K562 (cell line): Measurements from ENCODE around the gene SULT2B1. TPM values are rescaled to one million over a fixed set of nuclear protein-coding genes. Genes with fewer than 3 reads are reported as not detected.

Source experiments
- ATAC-seq: fragments of 200-7000 bp; cut with Tn5 transposase; 3 replicates; pipeline ENCODE4 v1.9.1; 2020; ENCODE audit warnings: moderate library complexity
- BruUV-seq: library from RNA; stranded (reverse); fragments of 400-500 nt; replicated peaks from 2 replicates; lab custom pipeline; 2021; lab: Mats Ljungman, UMichigan
- CTCF ChIA-PET: fragments of 300-600 bp; formaldehyde crosslinking; extraction: SDS; loops from one replicate; lab custom pipeline; 2021; ENCODE audit warnings: low intra/inter-chr PET ratio; lab: Yijun Ruan, JAX
- POLR2A ChIA-PET: fragments of 300-600, 350-650 bp; sonication (Branson Sonifier 250); formaldehyde crosslinking; extraction: SDS; loops from one replicate; lab custom pipeline; 2021; ENCODE audit warnings: antibody characterized with exemption, inconsistent platforms; lab: Yijun Ruan, JAX
- DNase-seq, 4 experiments: peaks; one replicate each; pipeline versions ENCODE4 v3.0.0 to v3.0.0-alpha.2; 2011 to 2018; ENCODE audit warnings: low spot score in 3 of 4, mixed read lengths in 3 of 4; ENCODE audit errors: extremely low read depth in 1 of 4
- FAIRE-seq: peaks from 2 replicates; lab custom pipeline; 2011; peaks lifted over from hg19 to GRCh38; lab: Jason Lieb, UNC
- H2AFZ ChIP-seq: 2 replicates; pipeline ENCODE4 v1.6.0; 2011; ENCODE audit warnings: low read depth, low read length, control low read depth, inconsistent platforms
- H3K27ac ChIP-seq: fragments of 200-600 bp; 3 replicates; pipeline ENCODE4 v1.8.0; 2011; ENCODE audit warnings: low read depth, mild to moderate bottlenecking, control low read depth, inconsistent platforms, low read length, moderate library complexity, mixed read lengths; ENCODE audit errors: extremely low read depth
- H3K27me3 ChIP-seq, 2 experiments: fragments of 300-600 bp in 1 of 2; 2 replicates in 1 of 2; 3 replicates in 1 of 2; pipeline versions ENCODE4 v1.6.0 to v1.8.0; 2011; ENCODE audit warnings: inconsistent platforms in 2 of 2, low read length in 2 of 2, mild to moderate bottlenecking in 1 of 2, mixed read lengths in 1 of 2, moderate library complexity in 1 of 2; ENCODE audit not compliant: control insufficient read depth in 2 of 2, insufficient read depth in 2 of 2
- H3K36me3 ChIP-seq: fragments of 300-600 bp; 3 replicates; pipeline ENCODE4 v1.8.0; 2011; ENCODE audit warnings: mild to moderate bottlenecking, low read length, inconsistent platforms; ENCODE audit not compliant: control insufficient read depth, insufficient read depth
- H3K4me1 ChIP-seq, 2 experiments: fragments of 200-600 bp in 1 of 2; replicated peaks in 1 of 2; 2 replicates in 1 of 2; 3 replicates in 1 of 2; pipeline versions ENCODE4 v1.5.1 to v1.8.0; 2011; ENCODE audit warnings: inconsistent platforms in 2 of 2, low read length in 2 of 2, mild to moderate bottlenecking in 1 of 2, mixed read lengths in 1 of 2, moderate library complexity in 1 of 2; ENCODE audit not compliant: control insufficient read depth in 2 of 2, insufficient read depth in 2 of 2
- H3K4me2 ChIP-seq: 2 replicates; pipeline ENCODE4 v1.6.1; 2011; ENCODE audit warnings: low read length, control low read depth, inconsistent platforms, mixed read lengths; ENCODE audit not compliant: insufficient read depth
- H3K4me3 ChIP-seq: fragments of 200-600 bp; sonication (generic), shearing (Covaris generic); 2 replicates; pipeline ENCODE4 v1.5.1; 2016; ENCODE audit warnings: control low read depth, inconsistent platforms
- H3K79me2 ChIP-seq: fragments of 200-600 bp; 3 replicates; pipeline ENCODE4 v1.8.0; 2011; ENCODE audit warnings: low read length, inconsistent platforms; ENCODE audit not compliant: control insufficient read depth, insufficient read depth
- H3K9ac ChIP-seq, 2 experiments: 2 replicates each; pipeline versions ENCODE4 v1.6.0 to v1.6.1; 2011; ENCODE audit warnings: low read depth in 2 of 2, low read length in 2 of 2, control low read depth in 1 of 2, inconsistent platforms in 1 of 2, mild to moderate bottlenecking in 1 of 2, mixed read lengths in 1 of 2; ENCODE audit not compliant: insufficient read depth in 1 of 2
- H3K9me1 ChIP-seq: one replicate; pipeline ENCODE4 v1.6.0; 2011; ENCODE audit warnings: inconsistent platforms, mild to moderate bottlenecking, low read length, moderate library complexity; ENCODE audit not compliant: control insufficient read depth, insufficient read depth
- H3K9me3 ChIP-seq: replicated peaks from 2 replicates; pipeline ENCODE4 v1.5.1; 2011; ENCODE audit warnings: low read depth, low read length, inconsistent platforms; ENCODE audit not compliant: control insufficient read depth, insufficient read depth
- H4K20me1 ChIP-seq: replicated peaks from 2 replicates; pipeline ENCODE4 v1.6.1; 2011; ENCODE audit warnings: low read length, inconsistent platforms, mixed read lengths; ENCODE audit not compliant: control insufficient read depth, insufficient read depth
- E2F3 ChIP-seq: fragments of 250-450 bp; sonication (Bioruptor Pico); IDR thresholded peaks from 2 replicates; pipeline ENCODE4 v1.4.0; 2020; ENCODE audit warnings: mild to moderate bottlenecking
- FIP1L1 ChIP-seq: fragments of 200-400 bp; formaldehyde crosslinking; IDR thresholded peaks from 2 replicates; pipeline ENCODE4 v1.6.1; 2018; ENCODE audit warnings: mild to moderate bottlenecking, low read depth, low read length; ENCODE audit not compliant: poor library complexity, severe bottlenecking
- POLR2G ChIP-seq: fragments of 200-400 bp; formaldehyde crosslinking; IDR thresholded peaks from 2 replicates; pipeline ENCODE4 v1.6.1; 2017; ENCODE audit warnings: low read depth, mild to moderate bottlenecking, antibody characterized with exemption, low read length, moderate library complexity
- ZNF764 ChIP-seq: fragments of 250-450 bp; sonication (Bioruptor Pico); IDR thresholded peaks from 2 replicates; pipeline ENCODE4 v1.4.0; 2020; ENCODE audit warnings: low read depth, mild to moderate bottlenecking, moderate library complexity
- WGBS: fragments of 100-300 bp; shearing (Covaris generic); methylation state at CpG from one replicate; pipeline ENCODE4 v1.1.6; 2016; ENCODE audit warnings: low coverage, mixed read lengths; ENCODE audit not compliant: insufficient coverage; ENCODE audit errors: missing lambda C conversion rate; 5-methylcytosine and 5-hydroxymethylcytosine counted together
- in situ Hi-C: fragments of 300-500 bp; cut with MboI; formaldehyde crosslinking; loops from 4 replicates; pipeline ENCODE4 v1.15.0; 2018; ENCODE audit warnings: inconsistent platforms, mixed read lengths
- intact Hi-C: fragments of 100-400 bp; cut with micrococcal nuclease; formaldehyde crosslinking; loops from 2 replicates; pipeline ENCODE4 v1.14.2; 2022
- polyA plus RNA-seq, 8 experiments: library from polyadenylated mRNA; depleted of rRNA in 4 of 8; stranded (reverse) in 5 of 8; unstranded in 3 of 8; fragments of >200 nt; fragmentation: Nextera tagmentation in 2 of 8; fragmentation: Illumina TruSeq in 1 of 8; extraction: Ambion mirVana in 2 of 8; extraction: Trizol in 1 of 8; gene quantifications; 2 replicates each; pipeline versions ENCODE4 v1.2.1 to v1.2.3, GENCODE V29; 2011 to 2014; ENCODE audit warnings: inconsistent platforms in 1 of 8, missing spikeins in 1 of 8
- total RNA-seq, 7 experiments: library from RNA; depleted of rRNA in 6 of 7; stranded (reverse); fragments of >200 nt in 6 of 7; fragmentation: Illumina TruSeq in 2 of 7; extraction: Trizol in 2 of 7; gene quantifications; 2 replicates each; pipeline versions ENCODE4 v1.2.1 to v1.2.3, GENCODE V29; 2011 to 2021; ENCODE audit warnings: low replicate concordance in 1 of 7
- TF ChIP-seq, protein P1 (sequence below): fragments of 250-450 bp; sonication (Bioruptor Pico); IDR thresholded peaks from 2 replicates; pipeline ENCODE4 v1.5.0; 2020; ENCODE audit warnings: mild to moderate bottlenecking, borderline replicate concordance
- TF ChIP-seq, protein P2 (sequence below): fragments of 450-650 bp; IDR thresholded peaks from 2 replicates; pipeline ENCODE4 v1.6.1; 2014; ENCODE audit warnings: low read depth, mild to moderate bottlenecking, moderate library complexity, borderline replicate concordance

SULT2B1 gene
- total and polyA plus RNA-seq, 9 of the 15 experiments (the other 6 are each of a cell fraction or from before 2014, with no cell fraction given): 0.09 to 0.62 (median 0.22) TPM; not detected in 2

DNA sequence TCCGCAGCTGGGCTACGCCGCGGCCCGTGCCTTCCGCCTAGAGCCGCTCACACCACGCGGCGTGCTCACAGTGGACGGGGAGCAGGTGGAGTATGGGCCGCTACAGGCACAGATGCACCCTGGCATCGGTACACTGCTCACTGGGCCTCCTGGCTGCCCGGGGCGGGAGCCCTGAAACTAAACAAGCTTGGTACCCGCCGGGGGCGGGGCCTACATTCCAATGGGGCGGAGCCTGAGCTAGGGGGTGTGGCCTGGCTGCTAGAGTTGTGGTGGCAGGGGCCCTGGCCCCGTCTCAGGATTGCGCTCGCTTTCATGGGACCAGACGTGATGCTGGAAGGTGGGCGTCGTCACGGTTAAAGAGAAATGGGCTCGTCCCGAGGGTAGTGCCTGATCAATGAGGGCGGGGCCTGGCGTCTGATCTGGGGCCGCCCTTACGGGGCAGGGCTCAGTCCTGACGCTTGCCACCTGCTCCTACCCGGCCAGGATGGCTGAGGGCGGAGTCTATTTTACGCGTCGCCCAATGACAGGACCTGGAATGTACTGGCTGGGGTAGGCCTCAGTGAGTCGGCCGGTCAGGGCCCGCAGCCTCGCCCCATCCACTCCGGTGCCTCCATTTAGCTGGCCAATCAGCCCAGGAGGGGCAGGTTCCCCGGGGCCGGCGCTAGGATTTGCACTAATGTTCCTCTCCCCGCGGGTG, 77.8 kb downstream of the SULT2B1 start (continued):
- no peak for TF ChIP-seq ZNF764 (CRISPR knock-in tag)
- TF ChIP-seq FIP1L1: peak; percentile 50
- no peak for TF ChIP-seq E2F3 (CRISPR knock-in tag)

DNA sequence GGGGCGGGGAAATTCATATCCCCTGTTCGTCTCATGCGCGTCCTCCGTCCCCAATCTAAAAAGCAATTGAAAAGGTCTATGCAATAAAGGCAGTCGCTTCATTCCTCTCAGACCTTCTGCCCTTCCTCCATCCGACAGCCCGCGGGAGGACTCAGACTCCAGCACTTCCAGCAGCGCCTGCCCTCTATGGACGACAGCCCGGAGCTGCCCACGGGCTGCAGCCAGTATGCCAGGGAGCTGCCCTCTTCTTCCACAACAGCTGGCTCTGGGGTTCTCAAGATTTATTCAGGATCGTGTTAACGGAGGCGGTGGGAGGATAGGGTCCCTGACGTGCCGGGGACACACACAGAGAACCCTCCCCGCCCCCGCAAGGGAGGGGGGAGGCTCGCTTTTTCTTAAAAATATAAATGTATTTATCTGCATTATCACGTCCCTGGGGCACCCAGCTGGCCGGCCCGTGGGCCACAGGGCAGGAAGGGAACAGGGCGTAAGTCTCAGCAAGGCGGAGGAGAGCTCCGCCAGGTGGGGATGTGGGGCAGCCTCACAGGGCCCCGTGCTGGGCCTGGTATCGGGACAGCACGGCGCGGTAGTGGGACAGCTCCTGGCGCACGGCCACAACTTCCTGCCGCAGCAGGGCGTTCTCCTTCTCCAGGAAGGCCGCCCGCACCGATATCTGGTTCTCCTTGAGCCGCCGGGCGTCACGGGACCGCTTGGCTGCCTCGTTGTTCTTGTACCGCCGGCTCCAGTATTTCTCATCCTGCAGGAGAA, 78.5 kb downstream of the SULT2B1 start:
- BruUV-seq: no TSS peak
- intact Hi-C loops: no loop called here
- in situ Hi-C loops: no loop called here
- POLR2A ChIA-PET: interaction anchor here (0.6 to 1.7 kb wide), 8 partner anchors 11 to 363 kb away, joined by 3 to 15 read pairs (median 4); partner anchors contain the start of genes RPL18, RUVBL2 and SPHK2
- peaks cover 3% of the 10 kb centered on the region; the same call in 2 of the 3 replicates for H3K79me2 ChIP-seq
- H3K4me3 ChIP-seq: no peak overlapping the region
- DNase-seq (no peak), FAIRE-seq (no peak), ATAC-seq (no peak)
- H3K9me1 ChIP-seq: peaks cover 4% of the 10 kb centered on the region
- no peak overlapping the region for H3K9ac ChIP-seq
- H3K9me3 ChIP-seq: no peaks in the 10 kb centered on the region
- H3K36me3 ChIP-seq: peaks cover 5% of the 10 kb centered on the region; the same call in 1 of the 3 replicates
- WGBS: 85% methylated on average over 28 of the region's 47 CpGs
- H3K27me3 ChIP-seq: no peaks in the 10 kb centered on the region
- CTCF ChIA-PET: no interaction called here
- peaks cover 27 to 79% of the 10 kb centered on the region in 2 experiments for H3K4me1 ChIP-seq
- no peaks in the 10 kb centered on the region for H4K20me1 ChIP-seq
- TF ChIP-seq, protein P1, sequence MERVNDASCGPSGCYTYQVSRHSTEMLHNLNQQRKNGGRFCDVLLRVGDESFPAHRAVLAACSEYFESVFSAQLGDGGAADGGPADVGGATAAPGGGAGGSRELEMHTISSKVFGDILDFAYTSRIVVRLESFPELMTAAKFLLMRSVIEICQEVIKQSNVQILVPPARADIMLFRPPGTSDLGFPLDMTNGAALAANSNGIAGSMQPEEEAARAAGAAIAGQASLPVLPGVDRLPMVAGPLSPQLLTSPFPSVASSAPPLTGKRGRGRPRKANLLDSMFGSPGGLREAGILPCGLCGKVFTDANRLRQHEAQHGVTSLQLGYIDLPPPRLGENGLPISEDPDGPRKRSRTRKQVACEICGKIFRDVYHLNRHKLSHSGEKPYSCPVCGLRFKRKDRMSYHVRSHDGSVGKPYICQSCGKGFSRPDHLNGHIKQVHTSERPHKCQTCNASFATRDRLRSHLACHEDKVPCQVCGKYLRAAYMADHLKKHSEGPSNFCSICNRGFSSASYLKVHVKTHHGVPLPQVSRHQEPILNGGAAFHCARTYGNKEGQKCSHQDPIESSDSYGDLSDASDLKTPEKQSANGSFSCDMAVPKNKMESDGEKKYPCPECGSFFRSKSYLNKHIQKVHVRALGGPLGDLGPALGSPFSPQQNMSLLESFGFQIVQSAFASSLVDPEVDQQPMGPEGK: no peak
- TF ChIP-seq POLR2G: peak; percentile 42; the same call in 1 of the 2 replicates
- TF ChIP-seq, protein P2, sequence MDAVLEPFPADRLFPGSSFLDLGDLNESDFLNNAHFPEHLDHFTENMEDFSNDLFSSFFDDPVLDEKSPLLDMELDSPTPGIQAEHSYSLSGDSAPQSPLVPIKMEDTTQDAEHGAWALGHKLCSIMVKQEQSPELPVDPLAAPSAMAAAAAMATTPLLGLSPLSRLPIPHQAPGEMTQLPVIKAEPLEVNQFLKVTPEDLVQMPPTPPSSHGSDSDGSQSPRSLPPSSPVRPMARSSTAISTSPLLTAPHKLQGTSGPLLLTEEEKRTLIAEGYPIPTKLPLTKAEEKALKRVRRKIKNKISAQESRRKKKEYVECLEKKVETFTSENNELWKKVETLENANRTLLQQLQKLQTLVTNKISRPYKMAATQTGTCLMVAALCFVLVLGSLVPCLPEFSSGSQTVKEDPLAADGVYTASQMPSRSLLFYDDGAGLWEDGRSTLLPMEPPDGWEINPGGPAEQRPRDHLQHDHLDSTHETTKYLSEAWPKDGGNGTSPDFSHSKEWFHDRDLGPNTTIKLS: no peak
- H3K4me2 ChIP-seq: no peak overlapping the region
- H3K27ac ChIP-seq: no peak overlapping the region
- no peak overlapping the region for H2AFZ ChIP-seq
